Measurements from ENCODE around the gene HIVEP1.

GRCh38 chr6:12048609-12049008 is 36.5 kb downstream of the HIVEP1 start:
- TF ChIP-seq CTCF (IDR thresholded peaks at IDR 0.05; ENCODE audit: insufficient read depth, low read depth, low read length) (no peak), EZH2 (IDR thresholded peaks at IDR 0.05; ENCODE audit: insufficient read depth, low read length) (no peak)
